Thyroid gland (tissue), 4 donors: ENCODE results near the gene SYT12. TPM values are rescaled to one million over a fixed set of nuclear protein-coding genes. Genes with fewer than 3 reads are reported as not detected.

Experiments used
- DNase-seq, 2 donors: peaks; one replicate each; pipeline ENCODE4 v3.0.0-alpha.2; 2019
- H3K27ac ChIP-seq, 3 donors: fragments of 200-600 bp; sonication (generic); 1 replicate in 2 of 3; 2 replicates in 1 of 3; pipeline ENCODE4 v1.5.1; 2016 to 2019; ENCODE audit warnings: mild to moderate bottlenecking in 1 of 3, moderate library complexity in 1 of 3
- H3K27me3 ChIP-seq: fragments of 200-600 bp; sonication (generic); one replicate; pipeline ENCODE4 v1.5.1; 2019
- H3K36me3 ChIP-seq, 2 donors: fragments of 200-600 bp; sonication (generic); one replicate each; pipeline ENCODE4 v1.5.1; 2016 to 2019
- H3K4me1 ChIP-seq, 2 donors: fragments of 200-600 bp; sonication (generic); one replicate each; pipeline ENCODE4 v1.5.1; 2017 to 2019
- H3K4me3 ChIP-seq, 3 donors: fragments of 200-600 bp; sonication (generic); replicated peaks in 1 of 3; 1 replicate in 2 of 3; 2 replicates in 1 of 3; pipeline ENCODE4 v1.5.1; 2016; ENCODE audit warnings: mild to moderate bottlenecking in 1 of 3
- H3K9me3 ChIP-seq: fragments of 200-600 bp; sonication (generic); one replicate; pipeline ENCODE4 v1.5.1; 2017
- CTCF ChIP-seq, 6 experiments: fragments of 200-600 bp in 3 of 6; fragments of 450-650 bp in 3 of 6; sonication (generic) in 3 of 6; IDR thresholded peaks; one replicate each; pipeline ENCODE4 v1.5.1; 2016 to 2019; ENCODE audit warnings: antibody characterized with exemption in 6 of 6, mild to moderate bottlenecking in 2 of 6, inconsistent platforms in 1 of 6, moderate library complexity in 1 of 6
- POLR2A ChIP-seq, 2 donors: fragments of 450-650 bp; IDR thresholded peaks; one replicate each; pipeline ENCODE4 v1.6.1; 2017; ENCODE audit warnings: antibody characterized with exemption in 2 of 2, mild to moderate bottlenecking in 2 of 2, moderate library complexity in 1 of 2
- WGBS, 2 donors: methylation state at CpG; one replicate each; pipeline ENCODE4 v1.1.5; 2017; 5-methylcytosine and 5-hydroxymethylcytosine counted together
- intact Hi-C: fragments of 100-400 bp; cut with DNase I; formaldehyde crosslinking; loops from one replicate; pipeline ENCODE4 v1.15.1; 2023
- total RNA-seq, 4 donors: library from RNA; depleted of rRNA; stranded (reverse); fragments of >200 nt; gene quantifications; one replicate each; pipeline ENCODE4 v1.2.3, GENCODE V29; 2016

SYT12 gene
- total RNA-seq, 4 donors from 2014 or later = 0.13 to 0.44 (median 0.22) TPM; not detected in 1

- H3K27me3 ChIP-seq = no peaks in the 10 kb centered on the region
- H3K4me1 ChIP-seq = peaks cover 0 to 10% of the 10 kb centered on the region in 2 donors
- H3K9me3 ChIP-seq = no peaks in the 10 kb centered on the region
- H3K27ac ChIP-seq = no peak overlapping the region
- WGBS, 2 donors = 20 to 24% methylated on average over 9 of the region's 9 CpGs
- no peak for TF ChIP-seq POLR2A (IDR thresholded peaks at IDR 0.05)
- no peak for TF ChIP-seq CTCF (IDR thresholded peaks at IDR 0.05)
- H3K4me3 ChIP-seq = no peak overlapping the region
- intact Hi-C loops = no loop called here
- peak; percentile 77 to 82 for DNase-seq
- no peaks in the 10 kb centered on the region for H3K36me3 ChIP-seq
Measured at GRCh38 chr11:66981976-66982578, 40.9 kb upstream of the SYT12 start.

- intact Hi-C loops = no loop called here
- H3K9me3 ChIP-seq = no peaks in the 10 kb centered on the region
- H3K4me1 ChIP-seq = peaks cover 0 to 10% of the 10 kb centered on the region in 2 donors
- WGBS, 2 donors = 87 to 88% methylated on average over 5 of the region's 5 CpGs
- no peak overlapping the region for H3K4me3 ChIP-seq
- no peak overlapping the region for H3K27ac ChIP-seq
- no peak for DNase-seq
- H3K36me3 ChIP-seq = no peaks in the 10 kb centered on the region
- no peaks in the 10 kb centered on the region for H3K27me3 ChIP-seq
- no peak for TF ChIP-seq CTCF (IDR thresholded peaks at IDR 0.05)
- no peak for TF ChIP-seq POLR2A (IDR thresholded peaks at IDR 0.05)
Measured at GRCh38 chr11:66983275-66983924, 39.5 kb upstream of the SYT12 start.

- Histone ChIP-seq H3K4me3 (no peak overlapping the region), H3K27ac (no peak overlapping the region), H3K4me1 (peaks cover 0 to 10% of the 10 kb centered on the region in 2 donors), H3K36me3 (no peaks in the 10 kb centered on the region), H3K9me3 (no peaks in the 10 kb centered on the region), H3K27me3 (no peaks in the 10 kb centered on the region)
- 75 to 79% methylated on average over 6 to 8 of the region's 8 CpGs for WGBS, 2 donors
- DNase-seq = peak in 1 of 2 donors; percentile 23
- TF ChIP-seq CTCF (IDR thresholded peaks at IDR 0.05) (no peak), POLR2A (IDR thresholded peaks at IDR 0.05) (no peak)
- intact Hi-C loops = no loop called here
Measured at GRCh38 chr11:66985508-66986177, 37.3 kb upstream of the SYT12 start.

- Histone ChIP-seq H3K27ac (no peak overlapping the region), H3K9me3 (no peaks in the 10 kb centered on the region), H3K4me3 (no peak overlapping the region), H3K4me1 (peaks cover 0 to 10% of the 10 kb centered on the region in 2 donors), H3K27me3 (no peaks in the 10 kb centered on the region), H3K36me3 (no peaks in the 10 kb centered on the region)
- WGBS, 2 donors = 90% methylated on average over 5 to 7 of the region's 7 CpGs
- intact Hi-C loops = no loop called here
- no peak for DNase-seq
- no peak for TF ChIP-seq POLR2A (IDR thresholded peaks at IDR 0.05)
- no peak for TF ChIP-seq CTCF (IDR thresholded peaks at IDR 0.05)
Measured at GRCh38 chr11:66986178-66986545, 36.8 kb upstream of the SYT12 start.

DNA sequence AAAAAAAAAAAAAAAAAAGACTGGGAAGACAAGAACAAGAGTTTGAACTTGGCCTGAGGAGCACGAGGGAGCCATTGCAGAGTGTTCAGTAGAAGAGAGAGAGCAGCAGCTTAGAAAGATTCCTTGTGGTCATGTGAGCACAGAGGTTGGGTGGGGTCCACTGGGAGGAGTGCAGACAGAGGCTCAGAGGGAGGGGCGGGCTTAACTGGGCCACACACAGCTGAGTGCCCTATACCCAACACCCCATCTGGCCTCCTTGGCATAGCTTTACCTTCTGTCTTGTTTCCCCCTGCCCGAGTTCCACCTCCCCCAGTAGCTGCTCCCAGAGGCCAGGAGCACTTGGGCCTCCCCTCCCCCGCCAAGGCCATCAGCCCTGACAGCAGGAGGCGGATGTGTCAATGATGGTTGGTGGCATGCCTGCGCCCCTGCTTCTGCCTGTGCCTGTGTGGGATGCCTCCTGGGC, 35.7 kb upstream of the SYT12 start:
- TF ChIP-seq POLR2A (IDR thresholded peaks at IDR 0.05) (no peak), CTCF (IDR thresholded peaks at IDR 0.05) (no peak)
- 71 to 76% methylated on average over 6 of the region's 6 CpGs for WGBS, 2 donors
- DNase-seq = no peak
- Histone ChIP-seq H3K36me3 (no peaks in the 10 kb centered on the region), H3K4me1 (peaks cover 0 to 1% of the 10 kb centered on the region in 2 donors), H3K9me3 (no peaks in the 10 kb centered on the region), H3K27me3 (no peaks in the 10 kb centered on the region), H3K27ac (no peak overlapping the region), H3K4me3 (no peak overlapping the region)
- intact Hi-C loops = no loop called here
